Spinal cord (tissue), 10 donors: ENCODE measurements around the gene NOP10. TPM values are rescaled to one million over a fixed set of nuclear protein-coding genes. Genes with fewer than 3 reads are reported as not detected.
"Not testable (repeated sequence)": the region's sequence is repeated elsewhere in the genome, so short reads cannot be mapped to it uniquely, and the experiment has no call there.

ENCODE experiments used
- DNase-seq, 6 donors: peaks; one replicate each; pipeline versions ENCODE4 v3.0.0 to v3.0.0-alpha.2; 2013 to 2015; ENCODE audit warnings: low spot score in 6 of 6, low read depth in 4 of 6
- H3K27ac ChIP-seq: one replicate; pipeline ENCODE4 v1.5.1; 2013; ENCODE audit warnings: low read depth, low read length, control low read depth
- H3K27me3 ChIP-seq: one replicate; pipeline ENCODE4 v1.6.1; 2013; ENCODE audit warnings: low read length; ENCODE audit not compliant: control insufficient read depth, insufficient read depth
- H3K36me3 ChIP-seq: one replicate; pipeline ENCODE4 v1.6.1; 2013; ENCODE audit warnings: low read length; ENCODE audit not compliant: control insufficient read depth, insufficient read depth
- H3K4me1 ChIP-seq: one replicate; pipeline ENCODE4 v1.6.1; 2013; ENCODE audit warnings: low read length; ENCODE audit not compliant: control insufficient read depth, insufficient read depth
- H3K4me3 ChIP-seq: one replicate; pipeline ENCODE4 v1.5.1; 2013; ENCODE audit warnings: low read depth, low read length, control low read depth
- H3K9me3 ChIP-seq: one replicate; pipeline ENCODE4 v1.6.1; 2013; ENCODE audit warnings: low read length; ENCODE audit not compliant: control insufficient read depth, insufficient read depth
- WGBS: methylation state at CpG from one replicate; pipeline ENCODE4 v1.1.5; 2013; ENCODE audit warnings: missing lambda C conversion rate; ENCODE audit not compliant: insufficient coverage; 5-methylcytosine and 5-hydroxymethylcytosine counted together
- polyA plus RNA-seq, 2 donors: library from polyadenylated mRNA; unstranded; fragments of 120-200 nt; gene quantifications; one replicate each; pipeline ENCODE4 v1.2.1, GENCODE V29; 2013; ENCODE audit not compliant: insufficient read length in 2 of 2
- total RNA-seq, 2 donors: library from RNA; depleted of rRNA in 1 of 2; stranded (reverse); fragments of 120-200 nt in 1 of 2; fragments of >200 nt in 1 of 2; gene quantifications; one replicate each; pipeline versions ENCODE4 v1.2.3 to v1.2.4, GENCODE V29; 2013 to 2014
- donor health status: healthy.

Gene NOP10
- total and polyA plus RNA-seq, 4 donors: 71.7 to 177 (median 116) TPM

GRCh38 chr15:34360298-34360697 is 17.4 kb upstream of the NOP10 start:
- H3K27me3 ChIP-seq: no peaks in the 10 kb centered on the region
- peaks cover 5% of the 10 kb centered on the region for H3K4me1 ChIP-seq
- DNase-seq: no peak
- H3K27ac ChIP-seq: no peak overlapping the region
- no peak overlapping the region for H3K4me3 ChIP-seq
- H3K36me3 ChIP-seq: peaks cover 68% of the 10 kb centered on the region
- 80% methylated on average over 1 of the region's 1 CpG for WGBS
- no peaks in the 10 kb centered on the region for H3K9me3 ChIP-seq

- 89% methylated on average over 3 of the region's 3 CpGs for WGBS
- Histone ChIP-seq H3K27ac (no peak overlapping the region), H3K27me3 (no peaks in the 10 kb centered on the region), H3K4me1 (no peaks in the 10 kb centered on the region), H3K4me3 (no peak overlapping the region), H3K36me3 (peaks cover 65% of the 10 kb centered on the region), H3K9me3 (no peaks in the 10 kb centered on the region)
- DNase-seq: no peak
These were observed 16.5 kb upstream of the NOP10 start for GRCh38 chr15:34359416-34359815.

GRCh38 chr15:34358948-34359347 is 16.0 kb upstream of the NOP10 start:
- Histone ChIP-seq H3K4me3 (no peak overlapping the region), H3K9me3 (no peaks in the 10 kb centered on the region), H3K27ac (no peak overlapping the region), H3K36me3 (peaks cover 65% of the 10 kb centered on the region), H3K27me3 (no peaks in the 10 kb centered on the region), H3K4me1 (no peaks in the 10 kb centered on the region)
- DNase-seq: no peak
- WGBS: 100% methylated on average over 2 of the region's 4 CpGs

GRCh38 chr15:34358367-34358766 is 15.4 kb upstream of the NOP10 start:
- Histone ChIP-seq H3K36me3 (peaks cover 59% of the 10 kb centered on the region), H3K9me3 (no peaks in the 10 kb centered on the region), H3K27me3 (no peaks in the 10 kb centered on the region), H3K27ac (no peak overlapping the region), H3K4me1 (no peaks in the 10 kb centered on the region), H3K4me3 (no peak overlapping the region)
- WGBS: 63% methylated on average over 2 of the region's 3 CpGs
- DNase-seq: peak in 1 of 6 donors; percentile 11

GRCh38 chr15:34357653-34358052 is 14.7 kb upstream of the NOP10 start:
- no peak for DNase-seq
- H3K4me3 ChIP-seq: no peak overlapping the region
- peaks cover 52% of the 10 kb centered on the region for H3K36me3 ChIP-seq
- H3K9me3 ChIP-seq: no peaks in the 10 kb centered on the region
- no peak overlapping the region for H3K27ac ChIP-seq
- no CpG with 5 or more reads among the region's 1 CpG for WGBS
- no peaks in the 10 kb centered on the region for H3K27me3 ChIP-seq
- no peaks in the 10 kb centered on the region for H3K4me1 ChIP-seq

GRCh38 chr15:34355241-34355640 is 12.3 kb upstream of the NOP10 start:
- no peak for DNase-seq
- Histone ChIP-seq H3K9me3 (no peaks in the 10 kb centered on the region), H3K4me1 (no peaks in the 10 kb centered on the region), H3K36me3 (peaks cover 41% of the 10 kb centered on the region), H3K27ac (no peak overlapping the region), H3K4me3 (no peak overlapping the region), H3K27me3 (no peaks in the 10 kb centered on the region)
- WGBS: 100% methylated on average over 4 of the region's 9 CpGs

- 92% methylated on average over 5 of the region's 7 CpGs for WGBS
- H3K4me1 ChIP-seq: no peaks in the 10 kb centered on the region
- no peak overlapping the region for H3K4me3 ChIP-seq
- DNase-seq: no peak
- peaks cover 32% of the 10 kb centered on the region for H3K36me3 ChIP-seq
- no peak overlapping the region for H3K27ac ChIP-seq
- H3K27me3 ChIP-seq: no peaks in the 10 kb centered on the region
- H3K9me3 ChIP-seq: no peaks in the 10 kb centered on the region
These were observed 11.3 kb upstream of the NOP10 start for GRCh38 chr15:34354286-34354685.

GRCh38 chr15:34353627-34354026 is 10.7 kb upstream of the NOP10 start:
- Histone ChIP-seq H3K27me3 (no peaks in the 10 kb centered on the region), H3K4me1 (no peaks in the 10 kb centered on the region), H3K4me3 (no peak overlapping the region), H3K27ac (no peak overlapping the region), H3K36me3 (peaks cover 27% of the 10 kb centered on the region), H3K9me3 (no peaks in the 10 kb centered on the region)
- no peak for DNase-seq
- WGBS: 60% methylated on average over 1 of the region's 2 CpGs

- H3K4me3 ChIP-seq, H3K9me3 ChIP-seq, H3K4me1 ChIP-seq, H3K27me3 ChIP-seq, H3K27ac ChIP-seq, DNase-seq: not testable (repeated sequence)
- H3K36me3 ChIP-seq: peaks cover 23% of the 10 kb centered on the region
- WGBS: 96% methylated on average over 5 of the region's 12 CpGs
These were observed 10.1 kb upstream of the NOP10 start for GRCh38 chr15:34352996-34353395.

GRCh38 chr15:34349769-34350168 is 6.8 kb upstream of the NOP10 start:
- WGBS: 66% methylated on average over 4 of the region's 4 CpGs
- peaks cover 3% of the 10 kb centered on the region for H3K36me3 ChIP-seq

More at GRCh38 chr15:34349769-34350168, 6.8 kb upstream of the NOP10 start:
- Histone ChIP-seq H3K4me1 (no peaks in the 10 kb centered on the region), H3K27me3 (no peaks in the 10 kb centered on the region), H3K27ac (no peak overlapping the region), H3K9me3 (no peaks in the 10 kb centered on the region), H3K4me3 (no peak overlapping the region)
- DNase-seq: no peak
